Erythroblast (primary cell): ENCODE results near the gene CALN1.

Source experiments
- GATA1 ChIP-seq: IDR thresholded peaks from 2 replicates; pipeline ENCODE4 v1.6.1; 2011; ENCODE audit warnings: low read depth, mild to moderate bottlenecking, control low read depth, low read length, moderate library complexity
- POLR2A ChIP-seq: IDR thresholded peaks from 2 replicates; pipeline ENCODE4 v1.6.1; 2011; ENCODE audit warnings: mild to moderate bottlenecking, low read length

DNA sequence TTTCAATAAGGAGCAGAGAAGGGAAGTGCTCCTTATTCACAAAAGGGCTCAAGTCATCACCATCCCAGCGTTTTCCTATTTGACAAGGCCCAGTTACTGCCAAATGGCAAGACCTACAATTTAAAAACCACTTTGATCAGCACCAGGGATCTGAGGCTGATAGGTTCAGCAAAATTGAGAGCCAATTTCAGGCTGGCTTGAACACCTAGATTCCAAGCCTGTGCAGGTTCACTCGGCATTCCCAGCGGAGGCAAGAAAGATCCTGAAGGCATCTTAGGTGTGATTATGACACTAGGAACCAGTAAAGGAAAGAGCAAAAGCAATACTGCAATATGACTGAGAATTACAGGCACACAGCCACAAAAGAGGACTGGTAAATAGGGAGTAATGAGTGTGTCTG is 441.4 kb downstream of the CALN1 start:
- TF ChIP-seq POLR2A (no peak), GATA1 (no peak)
